BLaER1 (cell line): ENCODE measurements around the gene NEAT1.
A peak's percentile ranks its signal among the peaks of the same experiment; 100 is the strongest.

ENCODE experiments used
- H3K27ac ChIP-seq: shearing (Covaris generic); formaldehyde crosslinking; 2 replicates; pipeline ENCODE4 v1.8.1; 2022
- H3K27me3 ChIP-seq: shearing (Covaris generic); formaldehyde crosslinking; 2 replicates; pipeline ENCODE4 v1.8.1; 2022
- H3K36me3 ChIP-seq: shearing (Covaris generic); formaldehyde crosslinking; 2 replicates; pipeline ENCODE4 v1.8.1; 2022
- H3K4me1 ChIP-seq: shearing (Covaris generic); formaldehyde crosslinking; 2 replicates; pipeline ENCODE4 v1.8.1; 2022
- H3K4me2 ChIP-seq: shearing (Covaris generic); formaldehyde crosslinking; 2 replicates; pipeline ENCODE4 v1.8.1; 2022
- H3K4me3 ChIP-seq: shearing (Covaris generic); formaldehyde crosslinking; 2 replicates; pipeline ENCODE4 v1.8.1; 2022
- H3K9ac ChIP-seq: shearing (Covaris generic); formaldehyde crosslinking; 2 replicates; pipeline ENCODE4 v1.8.1; 2022
- H3K9me3 ChIP-seq: shearing (Covaris generic); formaldehyde crosslinking; 2 replicates; pipeline ENCODE4 v1.8.1; 2022
- H4K20me1 ChIP-seq: shearing (Covaris generic); formaldehyde crosslinking; 2 replicates; pipeline ENCODE4 v1.8.1; 2022
- Cebpa-rat ChIP-seq: shearing (Covaris generic); IDR thresholded peaks from 2 replicates; pipeline ENCODE4 v1.8.1; 2022

Gene NEAT1

DNA sequence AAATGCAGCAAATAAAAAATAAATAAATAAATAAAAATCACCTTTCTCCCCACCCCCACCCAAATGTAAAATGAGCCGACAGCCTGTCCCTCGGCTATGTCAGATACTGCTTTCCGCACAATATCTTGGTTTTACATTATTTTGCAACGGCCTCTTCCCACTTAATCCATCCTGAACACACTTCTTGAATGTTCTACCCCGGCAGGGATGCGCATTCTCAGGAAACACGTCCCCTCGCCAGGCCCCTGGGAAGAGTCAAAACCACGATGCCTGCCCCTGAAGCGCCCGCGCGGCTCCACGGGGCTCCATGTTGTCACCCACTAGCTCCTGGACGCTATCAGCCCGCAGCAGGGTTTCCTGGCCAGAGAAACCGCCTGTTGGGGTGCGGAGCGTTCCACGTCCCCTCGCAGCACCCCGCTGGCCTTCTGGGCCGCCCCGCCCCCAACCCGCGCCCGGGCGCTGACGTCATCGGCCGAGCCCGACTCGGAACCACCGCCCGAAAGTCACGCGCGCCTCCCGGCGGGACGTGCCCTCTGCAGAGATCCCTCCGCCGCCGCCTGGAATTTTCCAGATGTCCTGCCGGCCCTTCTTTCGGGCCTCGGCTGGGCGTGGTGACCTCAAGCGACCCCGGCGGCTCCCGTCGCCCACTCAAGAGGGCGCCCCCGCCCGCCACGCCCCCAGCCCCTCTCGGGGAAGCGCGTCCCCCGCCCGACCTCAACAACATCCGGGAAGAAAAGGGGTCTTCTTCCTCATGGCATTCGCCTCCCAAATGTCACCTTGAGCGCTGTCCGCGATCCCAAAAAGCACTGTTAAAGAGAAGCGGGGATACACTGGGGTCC, 585 bp upstream of the NEAT1 start:
- H3K9me3 ChIP-seq, result no peaks in the 10 kb centered on the region
- peak overlapping the region; percentile 99 for H3K27ac ChIP-seq
- peaks cover 52% of the 10 kb centered on the region for H3K4me1 ChIP-seq
- H3K9ac ChIP-seq, result peak overlapping the region; percentile 99
- peak overlapping the region; percentile 94 for H3K4me2 ChIP-seq
- no peaks in the 10 kb centered on the region for H3K27me3 ChIP-seq
- peaks cover 43% of the 10 kb centered on the region for H4K20me1 ChIP-seq
- H3K4me3 ChIP-seq, result peak overlapping the region; percentile 90
- H3K36me3 ChIP-seq, result peaks cover 6% of the 10 kb centered on the region
- no peak for TF ChIP-seq Cebpa-rat

- H3K36me3 ChIP-seq, result peaks cover 14% of the 10 kb centered on the region
- H3K9ac ChIP-seq, result peak overlapping the region; percentile 99
- peaks cover 52% of the 10 kb centered on the region for H3K4me1 ChIP-seq
These were observed 1.1 kb downstream of the NEAT1 start for GRCh38 chr11:65423516-65424204.

GRCh38 chr11:65424205-65425104, 1.9 kb downstream of the NEAT1 start:
- Histone ChIP-seq H3K36me3 (peaks cover 14% of the 10 kb centered on the region), H3K9ac (peak overlapping the region; percentile 99), H3K4me3 (peak overlapping the region; percentile 90), H4K20me1 (peaks cover 67% of the 10 kb centered on the region), H3K4me2 (peak overlapping the region; percentile 94), H3K27ac (peak overlapping the region; percentile 99), H3K9me3 (no peaks in the 10 kb centered on the region), H3K4me1 (peaks cover 56% of the 10 kb centered on the region), H3K27me3 (no peaks in the 10 kb centered on the region)
- TF ChIP-seq Cebpa-rat, result no peak

More at GRCh38 chr11:65423516-65424204, 1.1 kb downstream of the NEAT1 start:
- no peak for TF ChIP-seq Cebpa-rat
- Histone ChIP-seq H3K27me3 (no peaks in the 10 kb centered on the region), H3K27ac (peak overlapping the region; percentile 99), H3K9me3 (no peaks in the 10 kb centered on the region), H3K4me2 (peak overlapping the region; percentile 94), H4K20me1 (peaks cover 59% of the 10 kb centered on the region), H3K4me3 (peak overlapping the region; percentile 90)

- Histone ChIP-seq H3K4me3 (peak overlapping the region; percentile 90), H3K27ac (peak overlapping the region; percentile 99), H3K36me3 (peaks cover 14% of the 10 kb centered on the region), H4K20me1 (peaks cover 76% of the 10 kb centered on the region), H3K9ac (peak overlapping the region; percentile 99), H3K4me1 (peaks cover 56% of the 10 kb centered on the region), H3K4me2 (peak overlapping the region; percentile 94), H3K9me3 (no peaks in the 10 kb centered on the region), H3K27me3 (no peaks in the 10 kb centered on the region)
- TF ChIP-seq Cebpa-rat, result no peak
These were observed 2.7 kb downstream of the NEAT1 start for GRCh38 chr11:65425105-65425970.

DNA sequence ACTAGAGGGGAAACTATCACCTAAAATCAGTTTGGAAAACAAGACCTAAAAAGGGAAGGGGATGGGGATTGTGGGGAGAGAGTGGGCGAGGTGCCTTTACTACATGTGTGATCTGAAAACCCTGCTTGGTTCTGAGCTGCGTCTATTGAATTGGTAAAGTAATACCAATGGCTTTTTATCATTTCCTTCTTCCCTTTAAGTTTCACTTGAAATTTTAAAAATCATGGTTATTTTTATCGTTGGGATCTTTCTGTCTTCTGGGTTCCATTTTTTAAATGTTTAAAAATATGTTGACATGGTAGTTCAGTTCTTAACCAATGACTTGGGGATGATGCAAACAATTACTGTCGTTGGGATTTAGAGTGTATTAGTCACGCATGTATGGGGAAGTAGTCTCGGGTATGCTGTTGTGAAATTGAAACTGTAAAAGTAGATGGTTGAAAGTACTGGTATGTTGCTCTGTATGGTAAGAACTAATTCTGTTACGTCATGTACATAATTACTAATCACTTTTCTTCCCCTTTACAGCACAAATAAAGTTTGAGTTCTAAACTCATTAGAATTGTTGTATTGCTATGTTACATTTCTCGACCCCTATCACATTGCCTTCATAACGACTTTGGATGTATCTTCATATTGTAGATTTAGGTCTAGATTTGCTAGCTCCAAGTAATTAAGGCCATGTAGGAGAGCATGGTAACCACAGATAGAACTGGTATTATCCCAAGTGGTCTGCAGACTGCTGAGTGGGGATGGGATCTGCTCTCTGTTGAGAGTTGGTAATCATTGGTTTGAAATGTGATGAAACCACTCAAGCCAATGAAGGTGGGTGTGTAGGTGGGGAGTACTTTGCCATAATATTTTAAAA, 3.6 kb downstream of the NEAT1 start:
- peak overlapping the region; percentile 90 for H3K4me3 ChIP-seq
- peaks cover 56% of the 10 kb centered on the region for H3K4me1 ChIP-seq
- no peaks in the 10 kb centered on the region for H3K27me3 ChIP-seq
- H3K27ac ChIP-seq, result peak overlapping the region; percentile 99
- peaks cover 85% of the 10 kb centered on the region for H4K20me1 ChIP-seq
- peak overlapping the region; percentile 99 for H3K9ac ChIP-seq
- TF ChIP-seq Cebpa-rat, result peak; percentile 21; the same call in 1 of the 2 replicates
- peak overlapping the region; percentile 94 for H3K4me2 ChIP-seq
- peaks cover 14% of the 10 kb centered on the region for H3K36me3 ChIP-seq
- no peaks in the 10 kb centered on the region for H3K9me3 ChIP-seq

GRCh38 chr11:65426839-65427690, 4.5 kb downstream of the NEAT1 start:
- no peak for TF ChIP-seq Cebpa-rat
- H3K9me3 ChIP-seq, result no peaks in the 10 kb centered on the region
- peak overlapping the region; percentile 99 for H3K27ac ChIP-seq
- H4K20me1 ChIP-seq, result peaks cover 93% of the 10 kb centered on the region
- H3K4me3 ChIP-seq, result peak overlapping the region; percentile 90
- peak overlapping the region; percentile 94 for H3K4me2 ChIP-seq
- H3K4me1 ChIP-seq, result peaks cover 60% of the 10 kb centered on the region
- peaks cover 14% of the 10 kb centered on the region for H3K36me3 ChIP-seq
- no peaks in the 10 kb centered on the region for H3K27me3 ChIP-seq
- H3K9ac ChIP-seq, result peak overlapping the region; percentile 99

- no peaks in the 10 kb centered on the region for H3K27me3 ChIP-seq
- H4K20me1 ChIP-seq, result peaks cover 100% of the 10 kb centered on the region
- H3K4me1 ChIP-seq, result peaks cover 68% of the 10 kb centered on the region
- H3K4me3 ChIP-seq, result peak overlapping the region; percentile 90
- peak overlapping the region; percentile 99 for H3K9ac ChIP-seq
- H3K27ac ChIP-seq, result peak overlapping the region; percentile 99
- peak overlapping the region; percentile 94 for H3K4me2 ChIP-seq
- peaks cover 14% of the 10 kb centered on the region for H3K36me3 ChIP-seq
- no peaks in the 10 kb centered on the region for H3K9me3 ChIP-seq
- TF ChIP-seq Cebpa-rat, result no peak
These were observed 5.3 kb downstream of the NEAT1 start for GRCh38 chr11:65427691-65428577.
